Parathyroid adenoma (tissue), 2 donors: ENCODE measurements around the gene MAFF.

ENCODE experiments used
- H2AFZ ChIP-seq: fragments of 300-600 bp; sonication (generic); one replicate; pipeline ENCODE4 v1.7.0; 2017; ENCODE audit warnings: antibody characterized with exemption, mild to moderate bottlenecking
- H3K27ac ChIP-seq: fragments of 300-600 bp; sonication (generic); one replicate; pipeline ENCODE4 v1.7.0; 2017
- H3K27me3 ChIP-seq: fragments of 300-600 bp; sonication (generic); one replicate; pipeline ENCODE4 v1.7.0; 2017; ENCODE audit warnings: low read length; ENCODE audit not compliant: control insufficient read depth, insufficient read depth
- H3K36me3 ChIP-seq: fragments of 300-600 bp; sonication (generic); one replicate; pipeline ENCODE4 v1.7.0; 2017; ENCODE audit warnings: low read length; ENCODE audit not compliant: control insufficient read depth, insufficient read depth
- H3K4me1 ChIP-seq: fragments of 300-600 bp; sonication (generic); one replicate; pipeline ENCODE4 v1.7.0; 2017; ENCODE audit warnings: control low read depth
- H3K4me2 ChIP-seq: fragments of 300-600 bp; sonication (generic); one replicate; pipeline ENCODE4 v1.7.0; 2017; ENCODE audit warnings: low read length
- H3K4me3 ChIP-seq: fragments of 300-600 bp; sonication (generic); one replicate; pipeline ENCODE4 v1.7.0; 2017; ENCODE audit warnings: low read depth, low read length
- H3K79me2 ChIP-seq: fragments of 300-600 bp; sonication (generic); one replicate; pipeline ENCODE4 v1.7.0; 2017; ENCODE audit warnings: control low read depth
- H3K9ac ChIP-seq: fragments of 300-600 bp; sonication (generic); one replicate; pipeline ENCODE4 v1.7.0; 2017; ENCODE audit warnings: mild to moderate bottlenecking
- H3K9me3 ChIP-seq: fragments of 300-600 bp; sonication (generic); one replicate; pipeline ENCODE4 v1.7.0; 2017; ENCODE audit warnings: low read length; ENCODE audit not compliant: control insufficient read depth
- TF ChIP-seq, protein P1 (sequence below): fragments of 300-600 bp; sonication (generic); IDR thresholded peaks from one replicate; pipeline ENCODE4 v1.7.0; 2017; ENCODE audit warnings: antibody characterized with exemption, mild to moderate bottlenecking
- donor health status: primary hyperparathyroidism.

Gene MAFF

DNA sequence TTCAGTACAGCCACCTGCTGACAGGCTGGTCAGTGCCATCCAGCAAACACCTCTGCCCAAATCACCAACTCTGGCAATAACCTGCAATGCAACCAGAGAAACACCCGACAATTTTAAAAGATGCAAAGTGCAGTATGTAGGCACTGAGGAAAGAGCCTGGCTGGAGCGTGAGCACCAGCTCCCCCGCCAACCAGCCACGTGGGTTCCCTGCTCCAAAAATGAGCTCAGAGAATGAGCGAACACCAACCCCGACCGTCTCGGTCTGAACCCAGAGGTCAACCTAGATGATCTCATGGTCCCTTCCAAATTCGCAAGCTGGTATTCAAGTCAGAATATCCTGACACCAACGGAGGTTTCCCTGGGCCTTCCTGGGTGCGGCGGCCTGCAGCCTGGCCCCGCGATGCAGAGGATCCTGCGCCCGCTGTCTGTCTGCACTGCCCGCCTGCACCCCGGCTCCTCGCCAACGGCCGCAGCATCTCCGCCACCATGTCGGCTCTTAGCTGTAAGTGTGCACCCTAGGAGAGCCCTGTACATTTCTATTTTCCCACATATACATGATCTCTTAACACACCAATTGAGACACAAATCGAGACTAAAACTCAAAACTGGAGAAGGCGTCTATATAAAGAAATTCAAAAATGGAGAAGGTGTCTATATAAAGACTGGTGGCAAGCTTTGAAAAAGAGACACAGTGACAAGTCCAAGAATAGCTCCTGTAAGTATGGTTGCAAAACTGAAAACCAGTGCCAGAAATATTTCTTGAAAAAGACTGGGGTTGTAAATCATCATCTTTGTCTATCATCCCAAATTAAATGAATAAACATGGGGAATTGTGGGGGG is 48.2 kb downstream of the MAFF start:
- Histone ChIP-seq H3K79me2 (peaks cover 8% of the 10 kb centered on the region), H2AFZ (no peak overlapping the region), H3K4me1 (no peaks in the 10 kb centered on the region), H3K4me3 (no peak overlapping the region), H3K36me3 (no peaks in the 10 kb centered on the region), H3K27me3 (no peaks in the 10 kb centered on the region), H3K9ac (no peak overlapping the region), H3K4me2 (no peak overlapping the region), H3K27ac (no peak overlapping the region), H3K9me3 (no peaks in the 10 kb centered on the region)
- TF ChIP-seq, protein P1, sequence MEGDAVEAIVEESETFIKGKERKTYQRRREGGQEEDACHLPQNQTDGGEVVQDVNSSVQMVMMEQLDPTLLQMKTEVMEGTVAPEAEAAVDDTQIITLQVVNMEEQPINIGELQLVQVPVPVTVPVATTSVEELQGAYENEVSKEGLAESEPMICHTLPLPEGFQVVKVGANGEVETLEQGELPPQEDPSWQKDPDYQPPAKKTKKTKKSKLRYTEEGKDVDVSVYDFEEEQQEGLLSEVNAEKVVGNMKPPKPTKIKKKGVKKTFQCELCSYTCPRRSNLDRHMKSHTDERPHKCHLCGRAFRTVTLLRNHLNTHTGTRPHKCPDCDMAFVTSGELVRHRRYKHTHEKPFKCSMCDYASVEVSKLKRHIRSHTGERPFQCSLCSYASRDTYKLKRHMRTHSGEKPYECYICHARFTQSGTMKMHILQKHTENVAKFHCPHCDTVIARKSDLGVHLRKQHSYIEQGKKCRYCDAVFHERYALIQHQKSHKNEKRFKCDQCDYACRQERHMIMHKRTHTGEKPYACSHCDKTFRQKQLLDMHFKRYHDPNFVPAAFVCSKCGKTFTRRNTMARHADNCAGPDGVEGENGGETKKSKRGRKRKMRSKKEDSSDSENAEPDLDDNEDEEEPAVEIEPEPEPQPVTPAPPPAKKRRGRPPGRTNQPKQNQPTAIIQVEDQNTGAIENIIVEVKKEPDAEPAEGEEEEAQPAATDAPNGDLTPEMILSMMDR: no peak

DNA sequence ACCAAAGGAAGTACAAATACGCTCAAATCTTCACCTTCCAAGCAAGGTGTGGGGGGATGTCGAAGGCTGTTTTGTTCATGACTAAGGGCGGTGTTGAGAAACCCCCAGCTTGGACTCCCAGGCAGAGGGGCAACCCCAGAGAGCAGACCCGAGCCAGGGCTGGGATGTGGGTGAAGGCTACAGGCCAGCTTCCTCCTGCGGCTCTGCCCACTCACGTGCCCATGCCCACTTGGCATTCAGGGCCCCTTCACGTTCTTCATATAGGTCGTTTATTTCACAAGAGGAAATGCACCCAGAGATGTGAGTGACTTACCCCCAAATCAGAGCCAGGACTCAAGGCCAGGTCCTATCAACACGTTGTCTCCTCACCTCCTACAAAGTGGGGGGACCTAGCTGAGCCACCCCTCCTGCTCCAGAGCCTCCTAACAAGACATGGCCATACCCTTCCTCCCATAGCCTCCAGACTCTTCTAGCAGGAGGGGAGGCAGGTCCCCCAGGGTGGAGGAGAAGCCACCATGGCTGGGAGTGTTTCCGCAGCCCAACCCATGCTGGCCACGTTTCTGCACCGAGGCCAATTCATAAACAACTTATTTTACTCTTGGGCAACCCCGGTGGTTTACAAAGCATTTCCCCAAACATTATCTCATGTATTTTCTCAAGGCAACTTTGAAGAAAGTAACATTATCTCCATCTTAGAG is 49.0 kb downstream of the MAFF start:
- H3K9ac ChIP-seq: no peak overlapping the region
- H3K9me3 ChIP-seq: no peaks in the 10 kb centered on the region
- no peak overlapping the region for H3K4me3 ChIP-seq
- H3K4me1 ChIP-seq: no peaks in the 10 kb centered on the region
- H3K27me3 ChIP-seq: no peaks in the 10 kb centered on the region
- H3K79me2 ChIP-seq: peaks cover 11% of the 10 kb centered on the region
- H2AFZ ChIP-seq: no peak overlapping the region
- no peaks in the 10 kb centered on the region for H3K36me3 ChIP-seq
- no peak overlapping the region for H3K4me2 ChIP-seq
- TF ChIP-seq, protein P1: no peak
- no peak overlapping the region for H3K27ac ChIP-seq

DNA sequence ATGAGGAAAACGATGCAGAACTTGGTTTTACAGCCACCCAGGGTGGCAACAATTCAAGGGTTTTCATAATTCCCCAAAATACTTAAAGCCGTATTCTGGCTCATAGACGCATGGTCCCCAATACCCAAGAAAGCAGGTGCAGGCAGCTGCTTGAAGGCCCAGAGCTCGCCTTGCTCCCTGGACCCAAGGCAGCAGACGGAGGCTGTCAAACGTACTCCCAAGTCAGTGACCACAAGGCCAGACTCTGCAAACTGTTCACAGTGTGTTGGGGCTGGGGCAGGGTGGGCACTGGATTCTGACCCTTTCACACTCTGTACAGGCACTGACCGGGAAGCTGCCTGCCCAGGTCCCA is 49.5 kb downstream of the MAFF start:
- Histone ChIP-seq H3K4me3 (no peak overlapping the region), H2AFZ (no peak overlapping the region), H3K9ac (no peak overlapping the region), H3K27me3 (no peaks in the 10 kb centered on the region), H3K79me2 (peaks cover 12% of the 10 kb centered on the region), H3K9me3 (no peaks in the 10 kb centered on the region), H3K36me3 (no peaks in the 10 kb centered on the region), H3K4me2 (no peak overlapping the region), H3K27ac (no peak overlapping the region), H3K4me1 (no peaks in the 10 kb centered on the region)
- TF ChIP-seq, protein P1: no peak

DNA sequence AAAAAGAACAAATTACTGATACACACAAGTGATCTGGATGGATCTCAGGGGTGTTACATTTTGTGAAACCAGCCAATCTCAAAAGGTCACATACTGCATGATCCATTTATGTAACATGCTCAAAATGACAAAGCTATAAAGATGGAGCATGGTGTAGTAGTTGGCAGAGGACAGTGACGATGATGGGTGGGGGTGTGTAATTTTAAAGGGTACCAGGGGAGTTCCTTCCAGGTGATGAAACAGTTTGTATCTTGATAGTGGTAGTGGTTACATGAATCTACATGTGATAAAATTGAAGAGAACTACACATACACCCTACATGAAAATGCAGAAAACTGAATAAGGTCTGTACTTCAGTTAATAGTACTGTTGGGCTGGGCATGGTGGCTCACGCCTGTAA is 53.9 kb downstream of the MAFF start:
- Histone ChIP-seq H3K9me3 (no peaks in the 10 kb centered on the region), H3K4me1 (no peaks in the 10 kb centered on the region), H3K27ac (no peak overlapping the region), H3K27me3 (no peaks in the 10 kb centered on the region), H3K36me3 (no peaks in the 10 kb centered on the region), H3K79me2 (peaks cover 8% of the 10 kb centered on the region), H3K9ac (no peak overlapping the region), H3K4me3 (no peak overlapping the region), H2AFZ (no peak overlapping the region), H3K4me2 (no peak overlapping the region)
- TF ChIP-seq, protein P1: no peak
